ENCODE results near the gene SPTBN5.
A peak's percentile ranks its signal among the peaks of the same experiment; 100 is the strongest.

Gene SPTBN5

GRCh38 chr15:41926185-41927056, 32.6 kb upstream of the SPTBN5 start:
- DNase-seq (ENCODE audit: low read depth, low spot score) = no peak

GRCh38 chr15:41925086-41925608, 31.3 kb upstream of the SPTBN5 start:
- no peak for DNase-seq (ENCODE audit: low read depth, low spot score)

DNA sequence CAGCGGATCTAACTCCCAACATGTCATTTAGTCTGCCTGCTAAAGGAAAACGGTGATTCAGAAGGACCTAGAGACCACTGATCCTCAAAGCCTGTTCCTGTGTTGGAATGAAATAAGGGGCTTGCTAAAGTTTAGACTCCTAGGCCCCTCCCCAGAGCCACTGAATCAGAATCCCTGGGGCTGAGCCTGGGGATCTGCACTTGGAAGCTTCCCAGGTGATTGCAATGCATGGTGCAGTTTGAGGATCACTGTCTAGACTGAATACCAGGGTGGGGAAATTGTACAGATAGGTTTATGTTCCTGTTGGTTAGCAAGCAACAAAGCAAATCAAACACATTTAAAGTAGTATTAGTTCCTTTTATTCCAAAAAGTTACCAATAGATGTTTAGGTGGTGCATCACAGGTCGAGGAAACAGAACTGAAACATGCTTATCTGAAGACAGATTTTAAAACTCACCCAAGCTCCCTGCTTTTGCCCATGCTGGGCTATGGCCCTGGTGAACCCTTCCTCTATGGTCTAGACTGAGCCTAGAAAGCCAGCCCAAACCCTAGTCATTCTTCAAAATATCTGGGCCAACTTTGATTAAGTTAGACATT, 29.6 kb upstream of the SPTBN5 start:
- no peak for DNase-seq (ENCODE audit: low read depth, low spot score)

DNA sequence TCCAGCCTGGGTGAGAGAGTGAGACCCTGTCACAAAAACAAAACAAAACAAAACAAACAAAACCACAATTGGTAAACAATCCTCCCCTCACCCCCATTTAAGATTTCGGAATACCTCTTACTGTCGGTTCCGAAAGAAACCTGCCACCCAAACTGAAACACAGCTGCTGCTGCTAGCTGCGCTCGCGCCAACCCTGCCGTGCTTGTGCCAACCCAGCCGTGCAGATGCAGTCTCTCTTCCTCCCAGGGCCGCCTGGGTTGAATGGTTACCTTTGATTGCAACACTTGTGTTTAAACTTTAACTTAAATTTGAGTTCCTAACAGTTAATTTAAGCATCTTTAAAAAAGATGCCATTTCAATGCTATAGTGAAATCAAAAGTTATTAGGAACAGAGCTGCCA, 28.5 kb upstream of the SPTBN5 start:
- DNase-seq (ENCODE audit: low read depth, low spot score) = no peak

- DNase-seq (ENCODE audit: low read depth, low spot score) = no peak
Observed at GRCh38 chr15:41921639-41922038, 27.8 kb upstream of the SPTBN5 start.

- no peak for DNase-seq (ENCODE audit: low read depth, low spot score)
Observed at GRCh38 chr15:41921167-41921566, 27.3 kb upstream of the SPTBN5 start.

GRCh38 chr15:41919954-41920538, 26.2 kb upstream of the SPTBN5 start:
- DNase-seq (ENCODE audit: low read depth, low spot score) = peak; percentile 94

DNA sequence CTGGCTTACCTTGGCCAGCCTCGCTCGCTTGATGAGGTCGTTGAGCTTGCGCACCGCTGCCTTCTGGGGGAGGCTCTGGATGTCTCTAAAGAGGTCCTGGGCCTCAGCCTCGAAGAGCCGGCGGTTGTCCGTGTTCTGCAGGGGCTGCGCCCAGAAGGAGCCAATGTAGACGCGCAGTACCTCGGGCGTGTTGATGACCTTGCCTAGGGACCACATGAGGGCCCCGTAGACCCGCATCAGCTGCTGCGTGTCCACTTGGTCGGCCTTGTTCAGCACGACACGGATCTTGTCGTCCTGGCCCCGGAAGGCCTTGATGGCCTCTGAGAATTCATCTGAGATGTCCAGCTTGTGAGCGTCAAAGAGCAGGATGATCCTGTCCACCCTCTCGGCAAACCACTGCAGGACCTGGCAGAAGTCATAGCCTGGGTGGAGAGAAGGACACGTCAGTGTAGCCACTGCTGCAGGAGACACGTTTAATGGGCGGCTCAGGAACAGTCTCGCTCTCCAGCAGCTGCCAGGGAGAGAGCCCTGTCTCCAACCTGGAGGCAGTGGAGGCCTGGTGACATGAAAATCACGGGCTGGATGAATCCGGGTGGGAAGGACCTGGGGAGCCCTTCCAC, 25.5 kb upstream of the SPTBN5 start:
- DNase-seq (ENCODE audit: low read depth, low spot score) = no peak

DNA sequence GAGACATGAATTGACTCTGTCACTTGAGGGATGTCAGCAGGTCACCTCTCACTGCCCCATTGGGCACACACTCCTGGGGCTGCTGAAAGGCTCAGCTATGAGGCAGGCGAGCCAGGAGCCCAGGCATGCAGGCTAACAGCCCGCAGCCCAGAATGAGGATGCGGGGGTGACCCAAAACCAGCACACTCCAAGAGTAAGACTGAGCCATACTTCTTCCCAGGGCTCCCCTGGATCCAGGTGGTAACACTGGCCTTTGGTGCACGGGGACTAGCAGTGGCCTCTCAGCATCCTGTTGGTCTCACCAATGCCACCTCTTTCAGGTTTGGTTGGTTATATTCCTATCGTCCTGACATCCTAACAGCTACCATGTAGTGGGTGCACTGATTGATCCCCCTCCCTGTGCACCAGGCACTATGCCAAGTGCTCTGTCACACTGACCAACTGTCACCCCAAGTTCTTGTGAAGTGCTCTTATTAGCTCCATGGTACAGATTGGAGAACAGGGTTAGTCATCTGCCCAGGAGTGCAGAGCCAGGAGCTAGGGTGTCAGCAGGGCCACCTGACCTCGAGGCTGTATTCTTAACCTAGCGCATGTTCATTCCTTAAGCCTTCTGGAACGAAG, 24.8 kb upstream of the SPTBN5 start:
- no peak for DNase-seq (ENCODE audit: low read depth, low spot score)

- no peak for DNase-seq (ENCODE audit: low read depth, low spot score)
Observed at GRCh38 chr15:41917767-41918430, 24.0 kb upstream of the SPTBN5 start.

- DNase-seq (ENCODE audit: low read depth, low spot score) = no peak
Observed at GRCh38 chr15:41915255-41915994, 21.6 kb upstream of the SPTBN5 start.

DNA sequence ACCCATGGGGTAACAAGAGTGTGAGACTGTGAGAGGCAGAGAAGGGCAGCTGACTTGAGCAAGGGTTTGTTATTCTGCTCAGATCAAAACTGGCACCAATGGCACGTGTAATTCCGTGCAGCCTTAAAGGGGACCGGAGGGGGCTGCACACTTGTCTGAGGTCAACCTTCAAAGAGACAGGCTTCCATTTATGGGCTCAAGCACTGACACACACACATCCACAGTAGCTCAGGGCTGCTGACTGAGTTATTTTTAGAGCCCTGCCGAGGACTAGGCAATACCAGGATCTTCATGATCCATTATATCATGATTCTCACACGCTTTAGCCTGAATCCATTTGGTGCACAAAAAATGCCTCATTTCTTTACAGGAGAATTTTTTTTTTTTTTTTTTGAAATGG, 20.6 kb upstream of the SPTBN5 start:
- no peak for DNase-seq (ENCODE audit: low read depth, low spot score)

DNA sequence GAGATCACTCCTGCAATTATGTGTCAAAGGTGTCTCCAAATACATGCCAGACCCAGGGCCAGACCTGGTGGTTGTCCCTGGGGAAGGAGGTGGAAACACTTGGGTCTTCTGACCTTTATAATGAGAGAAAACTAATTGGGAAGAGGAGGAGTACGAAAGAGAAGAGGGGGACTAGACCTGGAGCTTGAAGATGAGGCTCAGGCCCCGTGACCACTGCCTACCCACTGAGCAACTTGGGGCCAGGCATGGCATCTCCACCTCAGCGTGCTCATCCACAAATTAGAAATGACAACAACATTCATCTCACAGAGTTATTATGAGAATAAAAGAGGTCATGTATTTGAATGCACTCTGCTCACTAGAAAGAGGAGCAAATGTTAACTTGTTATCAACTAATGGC, 19.4 kb upstream of the SPTBN5 start:
- DNase-seq (ENCODE audit: low read depth, low spot score) = no peak

GRCh38 chr15:41911691-41912345, 18.0 kb upstream of the SPTBN5 start:
- no peak for DNase-seq (ENCODE audit: low read depth, low spot score)

DNA sequence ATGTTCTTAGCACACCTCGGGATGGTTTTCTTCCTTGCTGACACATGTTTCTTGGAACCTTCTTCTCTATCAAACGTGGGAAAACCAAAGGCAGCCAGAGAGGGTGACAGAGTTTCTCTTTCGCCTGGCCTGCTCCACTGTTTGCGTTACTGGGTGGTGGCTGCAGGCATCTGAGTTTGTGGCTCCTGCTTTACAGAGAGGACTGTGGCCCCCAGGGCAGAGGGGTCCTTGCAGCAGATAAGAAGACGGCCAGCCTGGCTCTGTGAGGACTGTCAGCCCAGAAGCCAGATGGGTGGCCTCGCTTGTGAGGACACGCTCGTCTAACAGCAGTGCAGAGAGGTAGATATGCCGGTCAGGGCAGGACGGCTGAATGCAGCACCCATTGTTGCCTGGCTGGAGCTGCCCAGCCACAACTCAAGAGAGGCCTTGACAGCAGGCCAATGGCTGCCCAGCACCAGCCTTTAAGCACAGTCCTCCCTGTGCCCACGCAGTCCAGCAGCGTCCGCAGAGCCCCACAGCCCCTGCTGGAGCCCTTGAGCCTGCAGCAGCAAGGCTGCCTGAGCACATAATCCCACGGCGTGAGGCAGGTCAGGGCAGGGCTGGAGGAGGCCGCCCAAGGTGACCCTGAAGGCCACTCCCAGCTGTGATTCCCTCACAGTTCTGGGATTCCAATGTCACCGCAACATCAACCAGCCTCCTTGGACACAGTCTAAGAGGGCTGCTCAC, 15.0 kb upstream of the SPTBN5 start:
- no peak for DNase-seq (ENCODE audit: low read depth, low spot score)

- DNase-seq (ENCODE audit: low read depth, low spot score) = no peak
Observed at GRCh38 chr15:41907141-41907540, 13.3 kb upstream of the SPTBN5 start.

- no peak for DNase-seq (ENCODE audit: low read depth, low spot score)
Observed at GRCh38 chr15:41906608-41907007, 12.8 kb upstream of the SPTBN5 start.

DNA sequence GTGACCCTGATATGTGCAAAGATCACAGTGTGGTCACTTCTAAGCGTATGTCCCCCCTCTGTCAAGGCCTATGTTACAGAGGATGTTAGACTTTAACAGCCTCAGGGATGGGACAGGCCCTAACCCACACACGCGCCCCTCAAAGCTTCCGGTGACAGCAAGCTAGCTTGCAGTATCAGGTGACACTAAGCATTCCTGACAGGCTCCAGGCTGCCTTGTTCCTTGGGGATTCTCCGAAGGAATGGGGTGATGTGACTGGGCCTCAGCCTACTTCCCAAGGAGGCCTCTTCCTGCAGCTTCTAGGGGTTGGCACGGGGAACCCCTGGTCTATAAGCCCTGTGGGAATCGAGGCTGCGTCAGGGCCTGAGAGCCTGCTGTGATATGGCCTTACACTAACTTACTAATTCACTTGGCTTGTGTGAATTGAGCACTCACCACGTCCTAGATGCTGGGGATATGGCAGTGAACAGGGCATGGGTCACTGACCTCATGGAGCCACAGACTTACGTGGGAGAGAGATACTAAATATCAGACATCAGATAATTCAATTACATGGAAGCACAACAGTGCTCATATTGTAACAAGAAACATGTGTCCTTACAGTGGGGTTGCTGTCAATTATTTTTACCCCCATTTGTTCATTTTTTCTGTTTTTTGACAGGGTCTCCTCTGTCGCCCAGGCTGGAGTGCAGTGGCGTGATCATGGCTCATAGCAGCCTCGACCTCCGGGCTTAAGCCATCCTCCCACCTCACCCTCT, 11.4 kb upstream of the SPTBN5 start:
- DNase-seq (ENCODE audit: low read depth, low spot score) = no peak
